ENCODE measurements around the gene ETV5. TPM values are rescaled to one million over a fixed set of nuclear protein-coding genes. Genes with fewer than 3 reads are reported as not detected.

ETV5 gene
- polyA plus RNA-seq, 2 of the 4 experiments (the other 2 are of a cell fraction) = 20.5 to 54.7 TPM

DNA sequence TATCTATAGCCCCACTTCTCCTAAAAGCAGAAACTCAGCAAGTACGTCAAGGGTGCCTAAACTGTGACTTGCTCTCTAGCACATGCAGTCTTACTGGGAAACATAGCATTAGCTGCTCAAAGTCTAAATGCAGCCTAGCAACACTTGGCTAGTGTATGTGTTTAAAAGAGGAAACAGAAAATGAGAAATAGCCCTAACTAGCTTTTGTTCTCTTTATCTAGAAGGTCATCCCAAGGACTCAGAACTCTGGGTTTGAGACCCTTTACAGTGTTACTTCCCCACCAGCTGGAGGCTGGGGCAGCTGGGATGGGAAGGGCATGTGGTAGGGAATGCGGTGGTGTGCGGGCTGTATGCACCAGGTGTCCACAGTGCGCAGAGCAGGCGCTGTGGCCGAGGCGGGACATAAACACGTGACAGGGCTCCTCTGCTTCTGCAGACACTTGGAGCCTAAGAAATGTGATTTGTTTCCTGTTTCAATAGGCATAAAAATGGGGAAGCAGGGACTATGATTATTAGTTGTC, 13.3 kb downstream of the ETV5 start:
- FAIRE-seq = no peak
- 96% methylated on average over 8 of the region's 8 CpGs for WGBS (ENCODE audit: missing lambda C conversion rate)
- no peak overlapping the region for H3K4me2 ChIP-seq
- no peaks in the 10 kb centered on the region for H3K9me3 ChIP-seq
- ATAC-seq = no peak
- H3K27ac ChIP-seq = no peak overlapping the region
- H3K4me3 ChIP-seq = no peak overlapping the region
- ChIA-PET POLR2A (interaction anchor here (0.6 kb wide), 1 partner anchor 433 kb away, joined by 6 read pairs; no protein-coding TSS in a partner anchor), CTCF (interaction anchor here (1.6 kb wide), 1 partner anchor 147 kb away, joined by 3 read pairs; no protein-coding TSS in a partner anchor)
- no peak for DNase-seq (ENCODE audit: low read depth in 1 of 2, low spot score in 1 of 2)
- no peak for TF ChIP-seq CHD2 (IDR thresholded peaks at IDR 0.05; ENCODE audit: low read length, partially characterized antibody)
- TF ChIP-seq HOXB13 (CRISPR knock-in tag; IDR thresholded peaks at IDR 0.05; ENCODE audit: low read depth) = no peak
- TF ChIP-seq, protein P1, sequence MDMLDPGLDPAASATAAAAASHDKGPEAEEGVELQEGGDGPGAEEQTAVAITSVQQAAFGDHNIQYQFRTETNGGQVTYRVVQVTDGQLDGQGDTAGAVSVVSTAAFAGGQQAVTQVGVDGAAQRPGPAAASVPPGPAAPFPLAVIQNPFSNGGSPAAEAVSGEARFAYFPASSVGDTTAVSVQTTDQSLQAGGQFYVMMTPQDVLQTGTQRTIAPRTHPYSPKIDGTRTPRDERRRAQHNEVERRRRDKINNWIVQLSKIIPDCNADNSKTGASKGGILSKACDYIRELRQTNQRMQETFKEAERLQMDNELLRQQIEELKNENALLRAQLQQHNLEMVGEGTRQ (IDR thresholded peaks at IDR 0.05) = no peak
- no peak for TF ChIP-seq SMC3 (IDR thresholded peaks at IDR 0.05)
- no peak for TF ChIP-seq EP300 (IDR thresholded peaks at IDR 0.05)
- TF ChIP-seq FOXS1 (CRISPR knock-in tag; IDR thresholded peaks at IDR 0.05) = no peak
- no peak for TF ChIP-seq RFX5 (IDR thresholded peaks at IDR 0.05)
- no peak for TF ChIP-seq HDAC2 (IDR thresholded peaks at IDR 0.05)
- no peak for TF ChIP-seq PHF8 (IDR thresholded peaks at IDR 0.05; ENCODE audit: borderline replicate concordance, low read depth)
- no peak for TF ChIP-seq CBX8 (IDR thresholded peaks at IDR 0.05)
- no peak for TF ChIP-seq MAFK (IDR thresholded peaks at IDR 0.05; ENCODE audit: partially characterized antibody)
- no peak for TF ChIP-seq JUN (IDR thresholded peaks at IDR 0.05)
- TF ChIP-seq, protein P2, sequence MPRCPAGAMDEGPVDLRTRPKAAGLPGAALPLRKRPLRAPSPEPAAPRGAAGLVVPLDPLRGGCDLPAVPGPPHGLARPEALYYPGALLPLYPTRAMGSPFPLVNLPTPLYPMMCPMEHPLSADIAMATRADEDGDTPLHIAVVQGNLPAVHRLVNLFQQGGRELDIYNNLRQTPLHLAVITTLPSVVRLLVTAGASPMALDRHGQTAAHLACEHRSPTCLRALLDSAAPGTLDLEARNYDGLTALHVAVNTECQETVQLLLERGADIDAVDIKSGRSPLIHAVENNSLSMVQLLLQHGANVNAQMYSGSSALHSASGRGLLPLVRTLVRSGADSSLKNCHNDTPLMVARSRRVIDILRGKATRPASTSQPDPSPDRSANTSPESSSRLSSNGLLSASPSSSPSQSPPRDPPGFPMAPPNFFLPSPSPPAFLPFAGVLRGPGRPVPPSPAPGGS (IDR thresholded peaks at IDR 0.05) = no peak
- TF ChIP-seq MYC (IDR thresholded peaks at IDR 0.05; ENCODE audit: borderline replicate concordance, low read length) = no peak
- H3K4me1 ChIP-seq = peaks cover 39% of the 10 kb centered on the region

DNA sequence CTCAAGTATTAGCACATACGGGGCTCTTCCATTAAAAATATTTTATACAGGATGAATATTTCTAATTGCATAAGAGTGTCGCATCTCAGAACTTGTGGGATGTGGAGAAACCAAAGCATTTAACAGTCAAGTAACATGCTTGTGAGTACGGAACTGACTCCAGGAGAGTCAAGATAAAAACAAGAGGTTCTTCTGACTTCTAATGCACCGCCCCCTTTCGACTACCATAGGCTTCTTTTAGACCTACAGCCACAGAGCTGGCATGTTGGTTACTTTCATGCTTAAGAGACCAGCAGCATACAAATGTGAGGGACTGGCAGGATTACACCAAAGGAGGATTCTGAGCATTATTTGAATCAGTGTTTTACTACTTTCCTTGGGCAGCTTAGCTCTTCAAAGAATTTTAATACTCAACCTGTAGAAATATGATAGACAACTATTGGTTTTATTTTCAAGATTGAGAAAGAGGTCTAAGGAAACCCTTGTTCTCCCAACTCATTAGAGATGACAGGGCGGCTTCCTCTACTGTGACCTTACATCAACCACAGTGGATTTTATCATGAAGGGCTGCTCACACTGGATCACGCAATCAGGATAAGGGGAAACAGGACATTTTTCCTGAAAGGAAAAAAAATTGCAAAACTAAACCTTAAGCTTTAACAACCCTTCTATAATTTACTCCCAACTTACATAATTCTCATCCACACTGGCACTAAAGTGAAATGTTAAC, 14.0 kb downstream of the ETV5 start:
- no peak overlapping the region for H3K4me3 ChIP-seq
- no peak for DNase-seq (ENCODE audit: low read depth in 1 of 2, low spot score in 1 of 2)
- FAIRE-seq = no peak
- 96% methylated on average over 7 of the region's 7 CpGs for WGBS (ENCODE audit: missing lambda C conversion rate)
- ChIA-PET POLR2A (interaction anchor here (0.6 kb wide), 1 partner anchor 432 kb away, joined by 6 read pairs; no protein-coding TSS in a partner anchor), CTCF (interaction anchor here (1.6 kb wide), 1 partner anchor 147 kb away, joined by 3 read pairs; no protein-coding TSS in a partner anchor)
- no peaks in the 10 kb centered on the region for H3K9me3 ChIP-seq
- no peak overlapping the region for H3K4me2 ChIP-seq
- H3K4me1 ChIP-seq = peaks cover 37% of the 10 kb centered on the region
- H3K27ac ChIP-seq = no peak overlapping the region
- no peak for ATAC-seq
- TF ChIP-seq POLR2AphosphoS2 (conservative IDR thresholded peaks at IDR 0.05; ENCODE audit: low read length) (no peak), TP53 (CRISPR knock-in tag; IDR thresholded peaks at IDR 0.05) (no peak), ZFP36 (IDR thresholded peaks at IDR 0.05; ENCODE audit: borderline replicate concordance, partially characterized antibody) (no peak), CEBPB (IDR thresholded peaks at IDR 0.05) (no peak), ZC3H11A (IDR thresholded peaks at IDR 0.05) (no peak), FOSB (CRISPR knock-in tag; IDR thresholded peaks at IDR 0.05) (no peak), SMC3 (IDR thresholded peaks at IDR 0.05) (no peak)
- TF ChIP-seq, protein P3, sequence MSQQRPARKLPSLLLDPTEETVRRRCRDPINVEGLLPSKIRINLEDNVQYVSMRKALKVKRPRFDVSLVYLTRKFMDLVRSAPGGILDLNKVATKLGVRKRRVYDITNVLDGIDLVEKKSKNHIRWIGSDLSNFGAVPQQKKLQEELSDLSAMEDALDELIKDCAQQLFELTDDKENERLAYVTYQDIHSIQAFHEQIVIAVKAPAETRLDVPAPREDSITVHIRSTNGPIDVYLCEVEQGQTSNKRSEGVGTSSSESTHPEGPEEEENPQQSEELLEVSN (IDR thresholded peaks at IDR 0.05; ENCODE audit: borderline replicate concordance, low read depth) = no peak
- TF ChIP-seq, protein P4, sequence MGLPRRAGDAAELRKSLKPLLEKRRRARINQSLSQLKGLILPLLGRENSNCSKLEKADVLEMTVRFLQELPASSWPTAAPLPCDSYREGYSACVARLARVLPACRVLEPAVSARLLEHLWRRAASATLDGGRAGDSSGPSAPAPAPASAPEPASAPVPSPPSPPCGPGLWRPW (IDR thresholded peaks at IDR 0.05) = no peak

Measured in A549 (cell line).